WI38 (cell line): Measurements from ENCODE around the gene EFCAB3.
"Not testable (repeated sequence)": the region's sequence is repeated elsewhere in the genome, so short reads cannot be mapped to it uniquely, and the experiment has no call there.

Experiments used
- H3K4me3 ChIP-seq: 2 replicates; pipeline ENCODE4 v1.5.1; 2011; ENCODE audit warnings: low read depth, mild to moderate bottlenecking, control low read depth, low read length
- TF ChIP-seq, protein P1 (sequence below): IDR thresholded peaks from 2 replicates; pipeline ENCODE4 v1.5.1; 2012; ENCODE audit warnings: low read depth, mild to moderate bottlenecking, control low read depth, low read length

Gene EFCAB3

DNA sequence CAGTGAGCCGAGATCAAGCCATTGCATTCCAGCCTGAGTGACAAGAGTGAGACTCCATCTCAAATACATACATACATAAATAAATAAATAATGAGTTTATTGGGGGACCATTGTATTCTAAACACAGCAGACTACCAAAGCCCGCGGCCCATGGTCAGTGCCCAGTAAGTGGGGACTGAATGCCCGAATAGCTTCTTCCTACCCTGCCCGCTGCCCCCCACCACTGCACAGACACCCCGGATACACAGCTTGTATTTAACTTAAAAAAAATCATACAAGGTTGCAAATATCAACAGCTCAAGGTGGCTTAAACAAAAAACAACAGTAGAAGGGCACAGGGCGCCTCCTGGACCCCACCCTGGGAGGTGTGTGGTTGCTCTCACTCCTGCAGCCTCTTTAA, 75.7 kb downstream of the EFCAB3 start:
- no peak overlapping the region for H3K4me3 ChIP-seq
- TF ChIP-seq, protein P1, sequence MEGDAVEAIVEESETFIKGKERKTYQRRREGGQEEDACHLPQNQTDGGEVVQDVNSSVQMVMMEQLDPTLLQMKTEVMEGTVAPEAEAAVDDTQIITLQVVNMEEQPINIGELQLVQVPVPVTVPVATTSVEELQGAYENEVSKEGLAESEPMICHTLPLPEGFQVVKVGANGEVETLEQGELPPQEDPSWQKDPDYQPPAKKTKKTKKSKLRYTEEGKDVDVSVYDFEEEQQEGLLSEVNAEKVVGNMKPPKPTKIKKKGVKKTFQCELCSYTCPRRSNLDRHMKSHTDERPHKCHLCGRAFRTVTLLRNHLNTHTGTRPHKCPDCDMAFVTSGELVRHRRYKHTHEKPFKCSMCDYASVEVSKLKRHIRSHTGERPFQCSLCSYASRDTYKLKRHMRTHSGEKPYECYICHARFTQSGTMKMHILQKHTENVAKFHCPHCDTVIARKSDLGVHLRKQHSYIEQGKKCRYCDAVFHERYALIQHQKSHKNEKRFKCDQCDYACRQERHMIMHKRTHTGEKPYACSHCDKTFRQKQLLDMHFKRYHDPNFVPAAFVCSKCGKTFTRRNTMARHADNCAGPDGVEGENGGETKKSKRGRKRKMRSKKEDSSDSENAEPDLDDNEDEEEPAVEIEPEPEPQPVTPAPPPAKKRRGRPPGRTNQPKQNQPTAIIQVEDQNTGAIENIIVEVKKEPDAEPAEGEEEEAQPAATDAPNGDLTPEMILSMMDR: no peak

DNA sequence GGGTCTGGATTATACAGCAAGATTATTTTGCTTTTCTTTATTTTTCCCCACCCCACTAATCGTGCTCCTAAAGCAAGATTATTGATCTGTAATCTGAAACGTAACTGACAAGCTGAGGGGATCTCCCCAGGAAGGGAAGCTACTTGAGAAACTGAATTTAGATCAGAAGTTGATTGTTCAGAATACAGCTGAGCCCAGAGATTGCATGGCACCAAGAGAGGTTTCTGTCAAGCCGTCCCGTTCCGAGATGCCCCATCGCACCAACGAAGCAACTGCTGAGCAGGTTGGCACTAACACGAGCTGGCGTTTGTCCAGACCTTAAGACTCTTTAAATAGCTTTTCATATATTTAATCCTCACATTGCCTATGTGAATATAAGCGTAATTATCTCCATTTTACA, 78.1 kb downstream of the EFCAB3 start:
- not testable (repeated sequence) for H3K4me3 ChIP-seq

DNA sequence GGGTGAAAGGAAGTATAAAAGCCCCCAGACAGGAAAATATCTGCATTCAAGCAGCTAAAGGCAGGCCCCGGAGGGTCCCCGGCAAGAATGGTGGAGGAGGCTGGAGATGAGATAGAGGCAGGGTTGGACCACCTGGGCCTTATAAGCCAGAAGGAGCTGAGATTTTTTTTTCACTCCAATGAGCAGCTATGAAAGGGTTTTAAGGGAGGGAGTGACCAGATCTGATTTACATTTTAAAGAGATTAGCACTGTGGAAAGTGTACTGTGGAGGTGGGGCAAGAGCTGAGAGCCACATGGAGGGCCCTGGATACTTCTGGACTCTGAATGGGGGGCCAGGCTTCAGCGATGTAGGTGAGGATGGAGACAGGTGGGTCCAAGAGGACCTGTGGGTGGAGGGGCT, 84.1 kb downstream of the EFCAB3 start:
- not testable (repeated sequence) for H3K4me3 ChIP-seq

DNA sequence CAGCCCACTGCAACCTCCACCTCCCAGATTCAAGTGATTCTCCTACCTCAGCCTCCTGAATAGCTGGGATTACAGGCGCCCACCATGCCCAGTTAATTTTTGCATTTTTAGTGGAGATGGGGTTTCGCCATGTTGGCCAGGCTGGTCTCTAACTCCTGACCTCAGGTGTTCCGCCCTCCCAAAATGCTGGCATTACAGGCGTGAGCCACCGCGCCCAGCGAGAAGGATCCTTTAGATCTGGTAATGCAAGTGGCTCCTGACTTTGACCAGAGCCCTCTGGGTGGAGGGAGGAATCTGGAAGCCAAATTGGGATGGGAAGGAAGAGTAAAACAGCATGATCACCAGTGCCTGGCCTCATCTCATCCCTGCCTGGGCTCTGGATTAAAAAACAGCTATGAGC, 84.9 kb downstream of the EFCAB3 start:
- H3K4me3 ChIP-seq: not testable (repeated sequence)
